ENCODE data around the gene EDNRB.
"Not testable (repeated sequence)": the region's sequence is repeated elsewhere in the genome, so short reads cannot be mapped to it uniquely, and the experiment has no call there.

The EDNRB gene

DNA sequence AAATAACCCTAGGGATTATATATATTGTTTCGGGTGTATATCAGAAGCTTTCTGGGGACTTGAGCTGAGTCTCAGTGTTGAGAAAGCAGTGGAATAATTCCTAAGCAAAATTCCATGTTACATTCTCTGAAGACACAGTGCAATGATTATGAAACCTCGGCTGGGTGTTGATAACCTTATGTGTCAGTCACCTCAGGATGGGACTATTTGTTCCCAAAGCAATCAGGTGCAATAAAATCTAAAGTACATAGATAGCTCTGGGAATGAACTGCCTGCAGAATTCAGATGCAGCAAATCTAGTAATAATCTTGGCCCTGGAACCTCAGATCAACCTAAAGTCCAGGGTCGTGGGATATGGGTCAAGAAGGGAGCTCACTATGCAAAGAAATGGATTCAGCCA lies 53.0 kb downstream of the EDNRB start:
- FAIRE-seq: no peak
- TF ChIP-seq TAF1 (IDR thresholded peaks at IDR 0.05; ENCODE audit: borderline replicate concordance, low read depth, low read length) (no peak), POLR2AphosphoS5 (IDR thresholded peaks at IDR 0.05; ENCODE audit: low read depth, low read length) (no peak), POLR2A (IDR thresholded peaks at IDR 0.05; ENCODE audit: low read depth, low read length) (no peak)
- no peak for DNase-seq (ENCODE audit: insufficient read length)

GRCh38 chr13:77863144-77863543 lies 55.5 kb downstream of the EDNRB start:
- DNase-seq (ENCODE audit: insufficient read length) (no peak), FAIRE-seq (no peak)
- TF ChIP-seq TAF1 (IDR thresholded peaks at IDR 0.05; ENCODE audit: borderline replicate concordance, low read depth, low read length) (no peak), POLR2A (IDR thresholded peaks at IDR 0.05; ENCODE audit: low read depth, low read length) (no peak), POLR2AphosphoS5 (IDR thresholded peaks at IDR 0.05; ENCODE audit: low read depth, low read length) (no peak)

- FAIRE-seq (no peak), DNase-seq (ENCODE audit: insufficient read length) (no peak)
- TF ChIP-seq TAF1 (IDR thresholded peaks at IDR 0.05; ENCODE audit: borderline replicate concordance, low read depth, low read length) (no peak), POLR2AphosphoS5 (IDR thresholded peaks at IDR 0.05; ENCODE audit: low read depth, low read length) (no peak), POLR2A (IDR thresholded peaks at IDR 0.05; ENCODE audit: low read depth, low read length) (no peak)
Observed at GRCh38 chr13:77861741-77862140, 56.9 kb downstream of the EDNRB start.

GRCh38 chr13:77860507-77860981 lies 58.1 kb downstream of the EDNRB start:
- TF ChIP-seq POLR2AphosphoS5 (IDR thresholded peaks at IDR 0.05; ENCODE audit: low read depth, low read length) (no peak), TAF1 (IDR thresholded peaks at IDR 0.05; ENCODE audit: borderline replicate concordance, low read depth, low read length) (no peak), POLR2A (IDR thresholded peaks at IDR 0.05; ENCODE audit: low read depth, low read length) (no peak)
- FAIRE-seq: no peak
- DNase-seq (ENCODE audit: insufficient read length): no peak

- no peak for DNase-seq (ENCODE audit: insufficient read length)
- TF ChIP-seq TAF1 (IDR thresholded peaks at IDR 0.05; ENCODE audit: borderline replicate concordance, low read depth, low read length) (no peak), POLR2AphosphoS5 (IDR thresholded peaks at IDR 0.05; ENCODE audit: low read depth, low read length) (no peak), POLR2A (IDR thresholded peaks at IDR 0.05; ENCODE audit: low read depth, low read length) (no peak)
- FAIRE-seq: peak; percentile 53
Observed at GRCh38 chr13:77859450-77859849, 59.2 kb downstream of the EDNRB start.

DNA sequence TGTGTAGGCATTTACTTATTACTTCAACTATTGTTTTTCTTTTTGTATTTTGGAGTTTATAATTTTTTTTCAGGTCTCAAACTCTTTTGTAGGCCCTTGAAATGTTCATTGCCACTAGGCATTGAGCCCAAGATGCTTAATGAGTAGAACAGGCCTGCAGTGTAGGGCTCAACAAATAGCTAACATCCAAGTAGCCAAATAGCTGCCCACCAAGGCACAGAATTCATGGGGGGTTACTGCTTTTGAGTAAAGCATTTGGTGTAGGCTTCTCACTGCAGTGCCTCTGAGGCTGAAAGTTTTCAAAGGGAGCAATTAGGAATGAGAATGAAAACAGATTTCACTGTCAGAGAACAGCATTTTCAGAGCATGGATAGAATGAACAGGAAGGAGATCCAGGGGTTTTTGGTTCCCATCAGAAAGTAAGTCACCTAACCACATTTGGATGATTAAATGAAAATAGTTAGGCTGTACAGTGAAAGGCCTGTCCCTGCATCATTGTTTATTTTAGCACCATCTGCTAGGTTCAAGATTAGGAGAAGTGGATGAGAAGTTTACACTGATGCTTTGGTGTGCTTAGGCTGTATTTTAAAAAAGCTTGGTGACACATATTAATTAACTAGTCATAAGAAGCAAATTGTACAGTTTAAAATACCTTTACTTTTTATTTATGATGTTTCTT lies 61.0 kb downstream of the EDNRB start:
- no peak for FAIRE-seq
- TF ChIP-seq POLR2AphosphoS5 (IDR thresholded peaks at IDR 0.05; ENCODE audit: low read depth, low read length): no peak
- no peak for TF ChIP-seq TAF1 (IDR thresholded peaks at IDR 0.05; ENCODE audit: borderline replicate concordance, low read depth, low read length)

GRCh38 chr13:77853703-77854102 lies 64.9 kb downstream of the EDNRB start:
- DNase-seq (ENCODE audit: insufficient read length): no peak
- no peak for FAIRE-seq
- no peak for TF ChIP-seq POLR2AphosphoS5 (IDR thresholded peaks at IDR 0.05; ENCODE audit: low read depth, low read length)
- TF ChIP-seq TAF1 (IDR thresholded peaks at IDR 0.05; ENCODE audit: borderline replicate concordance, low read depth, low read length): no peak
- TF ChIP-seq POLR2A (IDR thresholded peaks at IDR 0.05; ENCODE audit: low read depth, low read length): no peak

More for the DNA sequence above, 61.0 kb downstream of the EDNRB start:
- no peak for DNase-seq (ENCODE audit: insufficient read length)

GRCh38 chr13:77848050-77848449 lies 70.6 kb downstream of the EDNRB start:
- not testable (repeated sequence) for FAIRE-seq

DNA sequence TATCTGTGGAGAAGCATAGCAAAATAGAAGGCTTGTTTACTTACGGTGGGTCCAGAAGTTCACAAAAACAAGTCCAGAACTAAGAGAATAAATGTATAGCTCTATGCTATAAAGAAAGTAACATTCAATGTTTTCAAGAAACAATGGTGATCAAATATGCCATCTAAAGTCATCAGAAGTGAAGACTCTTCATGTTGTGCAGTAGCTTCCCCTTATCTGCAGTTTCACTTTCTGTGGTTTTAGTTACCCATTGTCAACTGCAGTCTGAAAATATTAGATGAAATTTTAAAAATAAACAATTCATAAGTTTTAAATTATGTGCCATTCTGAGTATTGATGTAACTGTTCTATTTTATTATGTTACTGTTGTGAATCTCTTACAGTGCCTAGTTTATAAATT lies 72.5 kb downstream of the EDNRB start:
- DNase-seq (ENCODE audit: insufficient read length): no peak
- no peak for FAIRE-seq
- TF ChIP-seq POLR2A (IDR thresholded peaks at IDR 0.05; ENCODE audit: low read depth, low read length) (no peak), POLR2AphosphoS5 (IDR thresholded peaks at IDR 0.05; ENCODE audit: low read depth, low read length) (no peak), TAF1 (IDR thresholded peaks at IDR 0.05; ENCODE audit: borderline replicate concordance, low read depth, low read length) (no peak)

More at GRCh38 chr13:77848050-77848449, 70.6 kb downstream of the EDNRB start:
- DNase-seq (ENCODE audit: insufficient read length): not testable (repeated sequence)

Data from GM12892 (cell line).